Ovary (tissue), 3 donors: ENCODE measurements around the gene USP46.

ENCODE experiments used
- EP300 ChIP-seq: sonication (generic); formaldehyde crosslinking; IDR thresholded peaks from one replicate; pipeline ENCODE4 v1.6.1; 2017; ENCODE audit warnings: antibody characterized with exemption
- POLR2A ChIP-seq: fragments of 450-650 bp; IDR thresholded peaks from one replicate; pipeline ENCODE4 v1.6.1; 2017; ENCODE audit warnings: antibody characterized with exemption, mild to moderate bottlenecking, moderate library complexity
- TF ChIP-seq, protein P1 (sequence below), 3 donors: fragments of 450-650 bp in 2 of 3; fragments of 200-600 bp in 1 of 3; IDR thresholded peaks; one replicate each; pipeline versions ENCODE4 v1.5.1 to v1.8.0; 2016 to 2022; ENCODE audit warnings: antibody characterized with exemption in 3 of 3, mild to moderate bottlenecking in 1 of 3
- donor health status: DM: no; HTN: no; CAD: no.

DNA sequence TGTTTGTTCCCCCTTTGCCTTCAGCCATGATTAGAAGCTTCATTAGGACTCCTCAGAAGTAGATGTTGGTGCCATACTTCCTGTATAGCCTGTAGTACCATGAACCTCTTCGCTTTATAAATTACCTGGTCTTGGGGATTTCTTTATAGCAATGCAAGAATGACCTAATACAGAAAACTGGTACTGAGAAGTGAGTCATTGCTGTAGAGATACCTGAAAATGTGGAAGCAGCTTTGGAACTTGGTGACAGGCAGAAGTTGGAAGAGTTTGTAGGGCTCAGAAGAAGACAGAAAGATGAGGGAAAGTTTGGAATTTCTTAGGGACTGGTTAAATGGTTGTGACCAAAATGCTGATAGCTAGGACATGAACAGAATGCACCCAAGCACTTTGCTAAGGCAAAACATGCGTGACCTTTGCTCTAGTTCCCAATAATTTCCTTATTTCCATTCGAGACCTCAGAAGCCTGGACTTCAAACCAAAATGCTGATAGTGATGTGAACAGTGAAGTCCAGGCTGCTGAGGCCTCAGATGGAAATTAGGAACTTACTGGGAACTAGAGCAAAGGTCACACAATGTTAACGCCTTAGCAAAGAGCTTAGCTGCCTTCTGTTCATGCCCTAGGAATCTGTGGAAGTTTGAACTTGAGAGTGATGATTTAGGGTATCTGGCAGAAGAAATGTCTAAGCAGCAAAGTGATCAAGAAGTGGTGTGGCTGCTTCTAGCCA, 3.0 kb upstream of the USP46 start:
- TF ChIP-seq, protein P1, sequence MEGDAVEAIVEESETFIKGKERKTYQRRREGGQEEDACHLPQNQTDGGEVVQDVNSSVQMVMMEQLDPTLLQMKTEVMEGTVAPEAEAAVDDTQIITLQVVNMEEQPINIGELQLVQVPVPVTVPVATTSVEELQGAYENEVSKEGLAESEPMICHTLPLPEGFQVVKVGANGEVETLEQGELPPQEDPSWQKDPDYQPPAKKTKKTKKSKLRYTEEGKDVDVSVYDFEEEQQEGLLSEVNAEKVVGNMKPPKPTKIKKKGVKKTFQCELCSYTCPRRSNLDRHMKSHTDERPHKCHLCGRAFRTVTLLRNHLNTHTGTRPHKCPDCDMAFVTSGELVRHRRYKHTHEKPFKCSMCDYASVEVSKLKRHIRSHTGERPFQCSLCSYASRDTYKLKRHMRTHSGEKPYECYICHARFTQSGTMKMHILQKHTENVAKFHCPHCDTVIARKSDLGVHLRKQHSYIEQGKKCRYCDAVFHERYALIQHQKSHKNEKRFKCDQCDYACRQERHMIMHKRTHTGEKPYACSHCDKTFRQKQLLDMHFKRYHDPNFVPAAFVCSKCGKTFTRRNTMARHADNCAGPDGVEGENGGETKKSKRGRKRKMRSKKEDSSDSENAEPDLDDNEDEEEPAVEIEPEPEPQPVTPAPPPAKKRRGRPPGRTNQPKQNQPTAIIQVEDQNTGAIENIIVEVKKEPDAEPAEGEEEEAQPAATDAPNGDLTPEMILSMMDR (IDR thresholded peaks at IDR 0.05) = no peak
- TF ChIP-seq POLR2A = no peak
- no peak for TF ChIP-seq EP300
